Breast epithelium (tissue), 4 donors: ENCODE measurements around the gene P2RX5. TPM values are rescaled to one million over a fixed set of nuclear protein-coding genes. Genes with fewer than 3 reads are reported as not detected.

Experiments used
- DNase-seq, 2 donors: peaks; one replicate each; pipeline ENCODE4 v3.0.0-alpha.2; 2019; ENCODE audit warnings: low spot score in 2 of 2
- H3K27ac ChIP-seq, 2 donors: fragments of 200-600 bp; sonication (generic) in 1 of 2; one replicate each; pipeline ENCODE4 v1.5.1; 2016 to 2019; ENCODE audit warnings: mild to moderate bottlenecking in 1 of 2
- H3K27me3 ChIP-seq, 2 donors: fragments of 200-600 bp; sonication (generic) in 1 of 2; one replicate each; pipeline versions ENCODE4 v1.5.1 to v1.6.0; 2017 to 2019; ENCODE audit warnings: control low read depth in 1 of 2, mild to moderate bottlenecking in 1 of 2
- H3K36me3 ChIP-seq: fragments of 200-600 bp; one replicate; pipeline ENCODE4 v1.5.1; 2019
- H3K4me1 ChIP-seq, 2 donors: fragments of 200-600 bp; sonication (generic); one replicate each; pipeline ENCODE4 v1.5.1; 2016 to 2019; ENCODE audit warnings: control low read depth in 1 of 2
- H3K4me3 ChIP-seq, 3 donors: fragments of 200-600 bp; sonication (generic); 1 replicate in 2 of 3; 2 replicates in 1 of 3; pipeline ENCODE4 v1.5.1; 2016 to 2019; ENCODE audit warnings: mild to moderate bottlenecking in 3 of 3, moderate library complexity in 2 of 3
- H3K9me3 ChIP-seq, 2 donors: fragments of 200-600 bp; sonication (generic) in 1 of 2; one replicate each; pipeline ENCODE4 v1.5.1; 2016 to 2019; ENCODE audit warnings: control low read depth in 1 of 2
- CTCF ChIP-seq, 3 donors: fragments of 450-650 bp; IDR thresholded peaks; one replicate each; pipeline ENCODE4 v1.5.1; 2016 to 2017; ENCODE audit warnings: antibody characterized with exemption in 3 of 3, mild to moderate bottlenecking in 3 of 3, moderate library complexity in 3 of 3
- POLR2A ChIP-seq: fragments of 450-650 bp; IDR thresholded peaks from one replicate; pipeline ENCODE4 v1.6.1; 2016; ENCODE audit warnings: antibody characterized with exemption, mild to moderate bottlenecking, moderate library complexity
- POLR2AphosphoS5 ChIP-seq, 3 donors: sonication (generic); formaldehyde crosslinking; IDR thresholded peaks; one replicate each; pipeline ENCODE4 v1.6.1; 2017; ENCODE audit warnings: antibody characterized with exemption in 3 of 3
- intact Hi-C: fragments of 100-400 bp; cut with DNase I; formaldehyde crosslinking; loops from one replicate; pipeline ENCODE4 v1.15.1; 2023; ENCODE audit warnings: low total_unique reads
- total RNA-seq, 3 donors: library from RNA; depleted of rRNA; stranded (reverse); fragments of >200 nt; gene quantifications; one replicate each; pipeline ENCODE4 v1.1.0, GENCODE V29; 2016

The P2RX5 gene
- total RNA-seq, 3 donors from 2014 or later, result 0.29 to 2.0 (median 0.32) TPM

DNA sequence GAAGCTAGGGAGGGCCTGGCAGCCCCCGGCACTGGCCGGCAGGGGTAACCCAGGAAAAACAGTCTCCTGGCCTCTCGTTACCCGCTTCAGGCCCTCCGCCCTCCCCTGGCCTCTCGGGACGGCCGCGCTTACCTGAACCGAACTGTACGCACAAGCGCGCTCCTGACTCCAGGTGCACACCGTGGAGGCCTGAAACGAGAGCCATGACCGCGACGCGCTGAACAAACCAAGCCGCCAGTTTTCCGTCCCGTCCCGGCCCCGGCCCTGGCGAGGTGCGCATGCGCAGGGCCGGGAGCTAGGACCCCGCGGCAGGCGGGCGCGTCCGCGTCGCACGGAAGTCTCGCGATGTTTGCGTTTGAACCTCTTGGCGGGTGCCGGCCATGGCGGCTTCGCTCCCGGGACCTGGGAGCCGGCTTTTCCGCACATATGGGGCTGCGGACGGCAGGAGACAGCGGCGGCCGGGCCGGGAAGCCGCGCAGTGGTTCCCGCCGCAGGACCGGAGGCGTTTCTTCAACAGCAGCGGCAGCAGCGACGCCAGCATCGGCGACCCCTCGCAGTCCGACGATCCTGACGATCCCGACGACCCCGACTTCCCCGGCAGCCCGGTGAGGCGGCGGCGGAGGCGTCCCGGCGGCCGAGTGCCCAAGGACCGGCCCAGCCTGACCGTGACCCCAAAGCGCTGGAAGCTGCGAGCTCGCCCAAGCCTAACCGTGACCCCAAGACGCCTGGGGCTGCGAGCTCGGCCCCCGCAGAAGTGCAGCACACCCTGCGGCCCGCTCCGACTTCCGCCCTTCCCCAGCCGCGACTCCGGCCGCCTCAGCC lies 27.8 kb upstream of the P2RX5 start, which contains the start of gene HASPIN:
HASPIN (plus strand) TSS at position 348 of the 822 bp plus-strand sequence; CDS start at position 381, 33 bp downstream.
- Histone ChIP-seq H3K27ac (peak within 1 kb of the TSS; percentile 85 to 88), H3K36me3 (no peaks in the 10 kb centered on the region), H3K4me3 (peak within 1 kb of the TSS; percentile 77 to 89 (median 78)), H3K9me3 (no peaks in the 10 kb centered on the region), H3K27me3 (no peaks in the 10 kb centered on the region), H3K4me1 (peaks cover 0 to 7% of the 10 kb centered on the region in 2 donors)
- intact Hi-C loops, result no loop called here
- peak; percentile 72 to 90 for DNase-seq
- peak; percentile 50 for TF ChIP-seq POLR2A
- TF ChIP-seq CTCF (IDR thresholded peaks at IDR 0.05), result peak; percentile 16 to 30 (median 25)
- TF ChIP-seq POLR2AphosphoS5 (IDR thresholded peaks at IDR 0.05), result peak; percentile 45 to 72 (median 65)

DNA sequence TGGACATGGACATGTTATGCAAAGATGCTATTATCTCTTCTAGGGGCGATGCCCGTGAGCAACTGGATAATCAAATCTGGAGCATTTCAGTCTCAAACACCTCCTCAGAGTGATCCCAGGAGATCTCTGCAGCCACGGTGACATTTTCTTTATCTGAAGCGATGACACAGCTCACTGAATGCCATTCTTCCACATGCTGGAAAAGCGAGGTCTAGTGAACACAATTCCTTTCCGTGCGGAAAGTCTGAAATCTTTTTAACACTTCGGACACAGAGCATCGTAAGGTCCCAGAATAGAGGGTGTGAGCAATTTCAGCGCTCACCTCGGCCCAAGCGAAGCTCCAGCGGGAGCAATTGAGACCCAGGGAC lies 27.2 kb upstream of the P2RX5 start:
- Histone ChIP-seq H3K27me3 (no peaks in the 10 kb centered on the region), H3K4me3 (peak overlapping the region; percentile 77 to 89 (median 78)), H3K9me3 (no peaks in the 10 kb centered on the region), H3K27ac (peak overlapping the region; percentile 85 to 88), H3K36me3 (no peaks in the 10 kb centered on the region), H3K4me1 (peaks cover 0 to 7% of the 10 kb centered on the region in 2 donors)
- TF ChIP-seq POLR2AphosphoS5 (IDR thresholded peaks at IDR 0.05) (no peak), POLR2A (no peak), CTCF (IDR thresholded peaks at IDR 0.05) (no peak)
- DNase-seq, result no peak
- intact Hi-C loops, result no loop called here

GRCh38 chr17:3722716-3723115 lies 26.8 kb upstream of the P2RX5 start:
- peak overlapping the region; percentile 77 to 89 (median 78) for H3K4me3 ChIP-seq
- intact Hi-C loops, result no loop called here
- TF ChIP-seq POLR2AphosphoS5 (IDR thresholded peaks at IDR 0.05) (no peak), CTCF (IDR thresholded peaks at IDR 0.05) (no peak), POLR2A (no peak)
- peaks cover 0 to 7% of the 10 kb centered on the region in 2 donors for H3K4me1 ChIP-seq
- DNase-seq, result no peak
- no peaks in the 10 kb centered on the region for H3K9me3 ChIP-seq
- H3K36me3 ChIP-seq, result no peaks in the 10 kb centered on the region
- H3K27me3 ChIP-seq, result no peaks in the 10 kb centered on the region
- H3K27ac ChIP-seq, result peak overlapping the region; percentile 85 to 88

DNA sequence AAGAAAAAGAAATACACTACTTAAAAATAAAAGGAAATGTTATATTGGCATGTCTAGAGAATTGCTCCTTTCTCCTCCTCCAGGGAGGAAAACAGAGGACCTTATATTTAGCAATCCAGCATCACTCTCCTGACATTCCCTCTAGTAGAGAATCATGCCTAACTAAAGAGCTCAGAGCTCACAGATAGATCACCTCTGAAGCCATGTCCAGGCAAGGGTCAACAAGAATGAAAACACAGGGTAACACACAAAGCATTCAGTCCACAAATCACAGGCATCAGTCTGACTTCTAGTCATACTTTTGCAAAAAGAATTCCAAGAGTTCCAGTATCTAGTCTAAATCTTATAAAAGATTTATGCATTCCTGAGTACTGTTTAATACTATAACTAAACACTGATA lies 23.3 kb upstream of the P2RX5 start:
- Histone ChIP-seq H3K4me1 (peaks cover 0 to 2% of the 10 kb centered on the region in 2 donors), H3K27ac (no peak overlapping the region), H3K4me3 (no peak overlapping the region), H3K27me3 (no peaks in the 10 kb centered on the region), H3K9me3 (no peaks in the 10 kb centered on the region), H3K36me3 (peaks cover 4% of the 10 kb centered on the region)
- TF ChIP-seq POLR2A, result no peak
- no peak for TF ChIP-seq POLR2AphosphoS5 (IDR thresholded peaks at IDR 0.05)
- TF ChIP-seq CTCF (IDR thresholded peaks at IDR 0.05), result no peak
- DNase-seq, result no peak
- intact Hi-C loops, result no loop called here

DNA sequence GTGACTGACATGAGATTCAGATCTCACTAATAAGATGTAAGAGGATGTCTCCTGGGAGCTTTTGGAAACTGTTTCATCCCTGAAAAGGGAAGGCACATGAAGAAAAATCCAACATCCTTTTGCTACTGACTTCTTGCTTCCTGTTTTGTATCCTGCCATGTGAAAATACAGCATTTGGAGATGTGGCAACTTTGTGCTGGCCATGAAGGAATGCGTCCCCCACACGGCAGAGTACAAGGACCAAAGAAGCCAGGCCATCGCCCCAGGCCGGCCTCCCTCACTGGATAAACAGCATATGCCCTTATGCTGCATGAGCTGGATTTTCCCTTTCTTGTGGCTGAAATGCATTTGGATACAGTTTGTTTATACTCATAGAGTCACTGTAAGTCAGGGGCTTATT lies 22.2 kb upstream of the P2RX5 start:
- intact Hi-C loops, result no loop called here
- no peak for DNase-seq
- Histone ChIP-seq H3K4me1 (no peaks in the 10 kb centered on the region), H3K9me3 (no peaks in the 10 kb centered on the region), H3K4me3 (no peak overlapping the region), H3K27ac (no peak overlapping the region), H3K27me3 (no peaks in the 10 kb centered on the region), H3K36me3 (peaks cover 4% of the 10 kb centered on the region)
- TF ChIP-seq CTCF (IDR thresholded peaks at IDR 0.05), result no peak
- TF ChIP-seq POLR2AphosphoS5 (IDR thresholded peaks at IDR 0.05), result no peak
- TF ChIP-seq POLR2A, result no peak
